CD14-positive monocyte (primary cell): ENCODE measurements around the gene ANKRD9. TPM values are rescaled to one million over a fixed set of nuclear protein-coding genes. Genes with fewer than 3 reads are reported as not detected.

Experiments used
- DNase-seq, 3 donors: peaks; one replicate each; pipeline ENCODE4 v3.0.0-alpha.2; 2011 to 2022
- H2AFZ ChIP-seq: 2 replicates; pipeline ENCODE4 v1.6.0; 2012; ENCODE audit warnings: mild to moderate bottlenecking, low read depth, low read length, inconsistent platforms; ENCODE audit not compliant: insufficient read depth, poor library complexity, severe bottlenecking
- H3K27ac ChIP-seq, 2 donors: 1 replicate in 1 of 2; 2 replicates in 1 of 2; pipeline ENCODE4 v1.5.1; 2012 to 2013; ENCODE audit warnings: low read length in 2 of 2, control low read depth in 1 of 2, inconsistent platforms in 1 of 2, low read depth in 1 of 2, mild to moderate bottlenecking in 1 of 2
- H3K27me3 ChIP-seq, 2 donors: one replicate each; pipeline versions ENCODE4 v1.6.0 to v1.6.1; 2011 to 2013; ENCODE audit warnings: low read length in 2 of 2; ENCODE audit not compliant: control insufficient read depth in 2 of 2, insufficient read depth in 2 of 2
- H3K36me3 ChIP-seq, 2 donors: replicated peaks in 1 of 2; 1 replicate in 1 of 2; 2 replicates in 1 of 2; pipeline versions ENCODE4 v1.5.1 to v1.6.1; 2012 to 2013; ENCODE audit warnings: low read length in 2 of 2, control low read depth in 1 of 2, inconsistent platforms in 1 of 2, mild to moderate bottlenecking in 1 of 2; ENCODE audit not compliant: insufficient read depth in 2 of 2, control insufficient read depth in 1 of 2
- H3K4me1 ChIP-seq, 2 donors: 1 replicate in 1 of 2; 2 replicates in 1 of 2; pipeline versions ENCODE4 v1.5.1 to v1.6.1; 2012 to 2013; ENCODE audit warnings: low read length in 2 of 2, control low read depth in 1 of 2, inconsistent platforms in 1 of 2, mild to moderate bottlenecking in 1 of 2, moderate library complexity in 1 of 2; ENCODE audit not compliant: insufficient read depth in 2 of 2, control insufficient read depth in 1 of 2
- H3K4me2 ChIP-seq: replicated peaks from 2 replicates; pipeline ENCODE3; 2012; ENCODE audit warnings: low read length, moderate library complexity, mild to moderate bottlenecking; ENCODE audit not compliant: poor library complexity, severe bottlenecking; ENCODE audit errors: extremely low read depth
- H3K4me3 ChIP-seq, 3 experiments: fragments of 200-600 bp in 1 of 3; sonication (generic) in 1 of 3; replicated peaks in 1 of 3; 1 replicate in 2 of 3; 2 replicates in 1 of 3; pipeline ENCODE4 v1.5.1; 2011 to 2013; ENCODE audit warnings: low read length in 3 of 3, mild to moderate bottlenecking in 3 of 3, control low read depth in 2 of 3, low read depth in 2 of 3, inconsistent platforms in 1 of 3, moderate library complexity in 1 of 3
- H3K79me2 ChIP-seq: 2 replicates; pipeline ENCODE4 v1.6.0; 2012; ENCODE audit warnings: mild to moderate bottlenecking, control low read depth, inconsistent platforms, low read length, moderate library complexity; ENCODE audit not compliant: insufficient read depth
- H3K9ac ChIP-seq: 2 replicates; pipeline ENCODE4 v1.6.0; 2017; ENCODE audit warnings: low read length, mild to moderate bottlenecking; ENCODE audit not compliant: insufficient read depth, poor library complexity, severe bottlenecking
- H3K9me3 ChIP-seq, 2 donors: replicated peaks in 1 of 2; 1 replicate in 1 of 2; 2 replicates in 1 of 2; pipeline versions ENCODE4 v1.5.1 to v1.6.1; 2012 to 2013; ENCODE audit warnings: low read length in 2 of 2, control low read depth in 1 of 2; ENCODE audit not compliant: control insufficient read depth in 1 of 2, insufficient read depth in 1 of 2
- H4K20me1 ChIP-seq: 2 replicates; pipeline ENCODE4 v1.6.0; 2012; ENCODE audit warnings: mild to moderate bottlenecking, low read length, control low read depth, moderate library complexity; ENCODE audit not compliant: insufficient read depth
- H3K27ac Mint-ChIP-seq, 7 donors: one replicate each; pipeline ENCODE4 v1.8.0; 2020; ENCODE audit warnings: mild to moderate bottlenecking in 7 of 7, mixed read lengths in 7 of 7, moderate library complexity in 6 of 7, inconsistent platforms in 2 of 7
- H3K27me3 Mint-ChIP-seq, 3 donors: one replicate each; pipeline ENCODE4 v1.8.0; 2021 to 2022; ENCODE audit warnings: low read depth in 3 of 3, mild to moderate bottlenecking in 3 of 3, mixed read lengths in 3 of 3, moderate library complexity in 3 of 3, inconsistent platforms in 1 of 3
- H3K36me3 Mint-ChIP-seq, 2 donors: one replicate each; pipeline ENCODE4 v1.8.0; 2020; ENCODE audit warnings: mixed read lengths in 2 of 2, inconsistent platforms in 1 of 2, mild to moderate bottlenecking in 1 of 2
- H3K4me1 Mint-ChIP-seq: one replicate; pipeline ENCODE4 v1.8.0; 2020; ENCODE audit warnings: mild to moderate bottlenecking, mixed read lengths
- H3K4me3 Mint-ChIP-seq, 2 donors: one replicate each; pipeline ENCODE4 v1.8.0; 2020; ENCODE audit warnings: mild to moderate bottlenecking in 2 of 2, mixed read lengths in 2 of 2, moderate library complexity in 1 of 2
- H3K9me3 Mint-ChIP-seq, 7 donors: one replicate each; pipeline ENCODE4 v1.8.0; 2020 to 2022; ENCODE audit warnings: mixed read lengths in 7 of 7, mild to moderate bottlenecking in 6 of 7, moderate library complexity in 6 of 7, inconsistent platforms in 2 of 7
- CTCF ChIP-seq: fragments of 200-600 bp; IDR thresholded peaks from one replicate; pipeline ENCODE4 v1.8.0; 2022; ENCODE audit warnings: antibody characterized with exemption, mild to moderate bottlenecking
- WGBS: methylation state at CpG from one replicate; pipeline ENCODE4 v1.1.5; 2013; ENCODE audit warnings: missing lambda C conversion rate; ENCODE audit not compliant: insufficient coverage; 5-methylcytosine and 5-hydroxymethylcytosine counted together
- intact Hi-C, 2 donors: fragments of 100-400 bp; cut with micrococcal nuclease; formaldehyde crosslinking; loops; one replicate each; pipeline versions ENCODE4 v1.15.0 to v1.15.1; 2023
- polyA plus RNA-seq, 3 donors: library from polyadenylated mRNA; depleted of rRNA in 1 of 3; unstranded in 2 of 3; stranded (reverse) in 1 of 3; fragments of 300-500 nt in 2 of 3; fragments of >200 nt in 1 of 3; fragmentation: Illumina TruSeq in 2 of 3; gene quantifications; 1 replicate in 2 of 3; 2 replicates in 1 of 3; pipeline ENCODE4 v1.2.3, GENCODE V29; 2012 to 2021

The ANKRD9 gene
- polyA plus RNA-seq, 3 donors, result 0.43 to 10.8 (median 0.83) TPM

GRCh38 chr14:102457509-102457908 lies 52.1 kb downstream of the ANKRD9 start:
- no peaks in the 10 kb centered on the region for H3K27me3 ChIP-seq
- no peak overlapping the region for H3K4me3 Mint-ChIP-seq
- peaks cover 55 to 83% of the 10 kb centered on the region in 2 donors for H3K36me3 Mint-ChIP-seq
- TF ChIP-seq CTCF, result no peak
- H3K4me1 Mint-ChIP-seq, result no peaks in the 10 kb centered on the region
- H2AFZ ChIP-seq, result no peak overlapping the region
- no peak overlapping the region for H3K9ac ChIP-seq
- no peaks in the 10 kb centered on the region for H3K4me1 ChIP-seq
- H3K79me2 ChIP-seq, result no peaks in the 10 kb centered on the region
- intact Hi-C loops, result no loop called here
- no peak overlapping the region for H3K4me2 ChIP-seq
- H3K27ac Mint-ChIP-seq, result no peak overlapping the region
- H3K27ac ChIP-seq, result no peak overlapping the region
- H4K20me1 ChIP-seq, result no peaks in the 10 kb centered on the region
- WGBS, result no CpG with 5 or more reads among the region's 2 CpGs
- no peaks in the 10 kb centered on the region for H3K9me3 Mint-ChIP-seq
- no peaks in the 10 kb centered on the region for H3K9me3 ChIP-seq
- no peaks in the 10 kb centered on the region for H3K27me3 Mint-ChIP-seq
- no peak for DNase-seq
- H3K4me3 ChIP-seq, result no peak overlapping the region
- peaks cover 42 to 77% of the 10 kb centered on the region in 2 donors for H3K36me3 ChIP-seq

- no peak for DNase-seq
- Mint-ChIP-seq H3K27ac (peak overlapping the region in 1 of 7 donors; percentile 60), H3K9me3 (no peaks in the 10 kb centered on the region), H3K27me3 (no peaks in the 10 kb centered on the region), H3K4me3 (no peak overlapping the region), H3K36me3 (peaks cover 71 to 96% of the 10 kb centered on the region in 2 donors), H3K4me1 (no peaks in the 10 kb centered on the region)
- peaks cover 64 to 90% of the 10 kb centered on the region in 2 donors for H3K36me3 ChIP-seq
- no peak for TF ChIP-seq CTCF
- no peak overlapping the region for H3K4me2 ChIP-seq
- no peak overlapping the region for H2AFZ ChIP-seq
- intact Hi-C loops, result no loop called here
- no peaks in the 10 kb centered on the region for H3K27me3 ChIP-seq
- WGBS, result 77% methylated on average over 2 of the region's 5 CpGs
- no peak overlapping the region for H3K27ac ChIP-seq
- no peak overlapping the region for H3K9ac ChIP-seq
- no peaks in the 10 kb centered on the region for H3K9me3 ChIP-seq
- H3K4me3 ChIP-seq, result no peak overlapping the region
- no peaks in the 10 kb centered on the region for H3K79me2 ChIP-seq
- H3K4me1 ChIP-seq, result no peaks in the 10 kb centered on the region
- H4K20me1 ChIP-seq, result no peaks in the 10 kb centered on the region
These were observed 54.9 kb downstream of the ANKRD9 start for GRCh38 chr14:102454711-102455110.
